Astrocyte of the cerebellum (primary cell): ENCODE results near the gene CPOX.

ENCODE experiments used
- DNase-seq: peaks from one replicate; pipeline ENCODE4 v3.0.0-alpha.2; 2011; ENCODE audit warnings: low read depth
- H3K4me3 ChIP-seq: 2 replicates; pipeline ENCODE4 v1.5.1; 2011; ENCODE audit warnings: mild to moderate bottlenecking, low read depth, low read length, moderate library complexity
- CTCF ChIP-seq: IDR thresholded peaks from 2 replicates; pipeline ENCODE4 v1.5.1; 2012; ENCODE audit warnings: low read length, low read depth, moderate library complexity, mild to moderate bottlenecking; ENCODE audit errors: missing control alignments
- in situ Hi-C: cut with HindIII; loops from 2 replicates; pipeline ENCODE4 v1.10.0; 2017; ENCODE audit warnings: low sequenced_read_pairs

The CPOX gene

GRCh38 chr3:98596541-98597500, 3.4 kb upstream of the CPOX start:
- in situ Hi-C loops = no loop called here
- no peak overlapping the region for H3K4me3 ChIP-seq
- DNase-seq = peak; percentile 20
- peak; percentile 48 for TF ChIP-seq CTCF

- DNase-seq = no peak
- no peak overlapping the region for H3K4me3 ChIP-seq
- TF ChIP-seq CTCF = no peak
- in situ Hi-C loops = no loop called here
Observed at GRCh38 chr3:98596087-98596486, 2.7 kb upstream of the CPOX start.

- no peak for DNase-seq
- TF ChIP-seq CTCF = no peak
- in situ Hi-C loops = no loop called here
- no peak overlapping the region for H3K4me3 ChIP-seq
Observed at GRCh38 chr3:98594628-98595324, 1.4 kb upstream of the CPOX start.

- no peak for TF ChIP-seq CTCF
- in situ Hi-C loops = no loop called here
Observed at GRCh38 chr3:98592345-98592935, 971 bp downstream of the CPOX start.

GRCh38 chr3:98589331-98590036, 3.9 kb downstream of the CPOX start:
- in situ Hi-C loops = no loop called here
- DNase-seq = no peak
- H3K4me3 ChIP-seq = no peak overlapping the region
- TF ChIP-seq CTCF = no peak

More at GRCh38 chr3:98592345-98592935, 971 bp downstream of the CPOX start:
- no peak for DNase-seq
- H3K4me3 ChIP-seq = peak overlapping the region; percentile 74

- peak; percentile 54 for TF ChIP-seq CTCF
- in situ Hi-C loops = no loop called here
- no peak for DNase-seq
- H3K4me3 ChIP-seq = no peak overlapping the region
Observed at GRCh38 chr3:98588065-98588464, 5.3 kb downstream of the CPOX start.
